RWPE1 (cell line): ENCODE results near the gene GPATCH11.

Experiments used
- CTCF ChIA-PET: fragments of 350-600 bp; sonication (Branson Sonifier 250); formaldehyde crosslinking; extraction: SDS; loops from one replicate; lab custom pipeline; 2021; lab: Yijun Ruan, JAX
- POLR2A ChIA-PET: fragments of 400-600 bp; formaldehyde crosslinking; extraction: SDS; loops from one replicate; lab custom pipeline; 2020; ENCODE audit warnings: antibody characterized with exemption; ENCODE audit not compliant: low non-redundant PET; lab: Yijun Ruan, JAX
- DNase-seq: peaks from one replicate; pipeline ENCODE4 v3.0.0; 2012; ENCODE audit warnings: low spot score
- H3K27ac ChIP-seq: fragments of 450-650 bp; 2 replicates; pipeline ENCODE4 v1.5.1; 2017
- CTCF ChIP-seq: fragments of 450-650 bp; conservative IDR thresholded peaks from 2 replicates; pipeline ENCODE4 v1.5.1; 2017; ENCODE audit warnings: low read depth, mild to moderate bottlenecking

The GPATCH11 gene

GRCh38 chr2:37061013-37061711, 23.2 kb upstream of the GPATCH11 start:
- ChIA-PET POLR2A (no interaction called here), CTCF (no interaction called here)
- no peak for DNase-seq
- no peak overlapping the region for H3K27ac ChIP-seq
- TF ChIP-seq CTCF, result no peak

- ChIA-PET POLR2A (no interaction called here), CTCF (no interaction called here)
- TF ChIP-seq CTCF, result no peak
- H3K27ac ChIP-seq, result no peak overlapping the region
- DNase-seq, result no peak
Observed at GRCh38 chr2:37061776-37062175, 22.5 kb upstream of the GPATCH11 start.

GRCh38 chr2:37068686-37069085, 15.6 kb upstream of the GPATCH11 start:
- ChIA-PET POLR2A (no interaction called here), CTCF (no interaction called here)
- TF ChIP-seq CTCF, result no peak

GRCh38 chr2:37070931-37071330, 13.4 kb upstream of the GPATCH11 start:
- POLR2A ChIA-PET, result no interaction called here
- H3K27ac ChIP-seq, result no peak overlapping the region
- no peak for TF ChIP-seq CTCF
- CTCF ChIA-PET, result no interaction called here
- DNase-seq, result no peak

More at GRCh38 chr2:37068686-37069085, 15.6 kb upstream of the GPATCH11 start:
- H3K27ac ChIP-seq, result no peak overlapping the region
- no peak for DNase-seq

GRCh38 chr2:37080266-37080665, 4.1 kb upstream of the GPATCH11 start:
- H3K27ac ChIP-seq, result no peak overlapping the region
- TF ChIP-seq CTCF, result no peak
- POLR2A ChIA-PET, result no interaction called here
- DNase-seq, result no peak
- CTCF ChIA-PET, result no interaction called here

- no peak for TF ChIP-seq CTCF
- CTCF ChIA-PET, result interaction anchor here (0.5 kb wide), 1 partner anchor 16 kb away, joined by 5 read pairs; no protein-coding TSS in a partner anchor
- DNase-seq, result no peak
- POLR2A ChIA-PET, result no interaction called here
- no peak overlapping the region for H3K27ac ChIP-seq
Observed at GRCh38 chr2:37080689-37081088, 3.6 kb upstream of the GPATCH11 start.
